ENCODE results near the gene KIF26A.
A peak's percentile ranks its signal among the peaks of the same experiment; 100 is the strongest.

The KIF26A gene

GRCh38 chr14:104158827-104159798 is 20.7 kb downstream of the KIF26A start (continued):
- TF ChIP-seq ZNF596 (tag by site-specific recombination; IDR thresholded peaks at IDR 0.05) (no peak), ZNF24 (tag by site-specific recombination; IDR thresholded peaks at IDR 0.05) (no peak), ZNF37A (tag by site-specific recombination; IDR thresholded peaks at IDR 0.05) (no peak), ZNF600 (tag by site-specific recombination; IDR thresholded peaks at IDR 0.05) (peak; percentile 54; the same call in 1 of the 2 replicates), ZBTB8A (tag by site-specific recombination; IDR thresholded peaks at IDR 0.05) (peak; percentile 36; the same call in 1 of the 2 replicates), GLIS1 (tag by site-specific recombination; IDR thresholded peaks at IDR 0.05) (no peak), YY1 (tag by site-specific recombination; IDR thresholded peaks at IDR 0.05) (no peak), ZNF184 (tag by site-specific recombination; IDR thresholded peaks at IDR 0.05) (no peak), ZIC2 (tag by site-specific recombination; IDR thresholded peaks at IDR 0.05) (peak; percentile 37), ZNF785 (tag by site-specific recombination; IDR thresholded peaks at IDR 0.05) (no peak), ZNF112 (tag by site-specific recombination; IDR thresholded peaks at IDR 0.05) (no peak), GLIS2 (tag by site-specific recombination; IDR thresholded peaks at IDR 0.05) (peak; percentile 7; the same call in 1 of the 2 replicates), ZNF302 (tag by site-specific recombination; IDR thresholded peaks at IDR 0.05; ENCODE audit: low read depth) (no peak)
- TF ChIP-seq, protein P1, sequence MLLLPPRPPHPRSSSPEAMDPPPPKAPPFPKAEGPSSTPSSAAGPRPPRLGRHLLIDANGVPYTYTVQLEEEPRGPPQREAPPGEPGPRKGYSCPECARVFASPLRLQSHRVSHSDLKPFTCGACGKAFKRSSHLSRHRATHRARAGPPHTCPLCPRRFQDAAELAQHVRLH (tag by site-specific recombination; IDR thresholded peaks at IDR 0.05): no peak
- TF ChIP-seq, protein P2, sequence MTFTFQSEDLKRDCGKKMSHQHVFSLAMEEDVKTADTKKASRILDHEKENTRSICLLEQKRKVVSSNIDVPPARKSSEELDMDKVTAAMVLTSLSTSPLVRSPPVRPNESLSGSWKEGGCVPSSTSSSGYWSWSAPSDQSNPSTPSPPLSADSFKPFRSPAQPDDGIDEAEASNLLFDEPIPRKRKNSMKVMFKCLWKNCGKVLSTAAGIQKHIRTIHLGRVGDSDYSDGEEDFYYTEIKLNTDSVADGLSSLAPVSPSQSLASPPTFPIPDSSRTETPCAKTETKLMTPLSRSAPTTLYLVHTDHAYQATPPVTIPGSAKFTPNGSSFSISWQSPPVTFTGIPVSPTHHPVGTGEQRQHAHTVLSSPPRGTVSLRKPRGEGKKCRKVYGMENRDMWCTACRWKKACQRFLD (tag by site-specific recombination; IDR thresholded peaks at IDR 0.05): no peak

DNA sequence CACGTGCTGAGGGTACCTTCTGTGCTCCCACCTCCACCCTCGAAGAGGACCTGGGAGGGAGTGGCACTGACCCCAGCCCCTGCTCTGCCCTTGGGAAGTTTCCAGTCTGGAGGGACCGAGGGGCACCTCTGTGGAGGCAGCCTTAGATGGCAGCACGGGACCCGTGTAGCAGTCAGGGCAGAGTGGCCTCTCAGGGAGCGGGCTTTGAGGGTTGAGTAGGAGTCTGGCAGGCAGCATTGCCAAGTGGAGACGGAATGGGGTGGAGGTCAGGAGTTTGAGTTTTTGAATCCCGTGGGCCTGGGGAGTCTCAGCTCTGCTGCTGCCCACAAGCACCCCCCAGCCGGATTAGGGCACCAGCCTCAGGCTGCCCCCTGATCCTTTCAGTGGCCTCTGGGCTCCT is 21.6 kb downstream of the KIF26A start:
- Histone ChIP-seq H3K36me3 (ENCODE audit: control insufficient read depth in 2 of 2, insufficient read depth in 1 of 2, low read length in 2 of 2) (no peaks in the 10 kb centered on the region), H3K4me3 (ENCODE audit: low read depth, low read length) (no peak overlapping the region), H3K9me3 (ENCODE audit: control insufficient read depth, insufficient read depth, low read depth, low read length) (no peaks in the 10 kb centered on the region), H3K27ac (ENCODE audit: extremely low read depth, low read depth, low read length) (no peak overlapping the region), H3K4me1 (ENCODE audit: control insufficient read depth, insufficient read depth, low read length) (no peaks in the 10 kb centered on the region)
- TF ChIP-seq ZNF677 (tag by site-specific recombination; IDR thresholded peaks at IDR 0.05) (no peak), ZFP3 (tag by site-specific recombination; IDR thresholded peaks at IDR 0.05; ENCODE audit: low read depth) (peak; percentile 91), ZNF423 (tag by site-specific recombination; IDR thresholded peaks at IDR 0.05) (no peak), GLIS2 (tag by site-specific recombination; IDR thresholded peaks at IDR 0.05) (0 out of 2 replicates have a peak, but pooled peaks have one; percentile 4)
- CTCF ChIA-PET: no interaction called here
- POLR2A ChIA-PET: no interaction called here

DNA sequence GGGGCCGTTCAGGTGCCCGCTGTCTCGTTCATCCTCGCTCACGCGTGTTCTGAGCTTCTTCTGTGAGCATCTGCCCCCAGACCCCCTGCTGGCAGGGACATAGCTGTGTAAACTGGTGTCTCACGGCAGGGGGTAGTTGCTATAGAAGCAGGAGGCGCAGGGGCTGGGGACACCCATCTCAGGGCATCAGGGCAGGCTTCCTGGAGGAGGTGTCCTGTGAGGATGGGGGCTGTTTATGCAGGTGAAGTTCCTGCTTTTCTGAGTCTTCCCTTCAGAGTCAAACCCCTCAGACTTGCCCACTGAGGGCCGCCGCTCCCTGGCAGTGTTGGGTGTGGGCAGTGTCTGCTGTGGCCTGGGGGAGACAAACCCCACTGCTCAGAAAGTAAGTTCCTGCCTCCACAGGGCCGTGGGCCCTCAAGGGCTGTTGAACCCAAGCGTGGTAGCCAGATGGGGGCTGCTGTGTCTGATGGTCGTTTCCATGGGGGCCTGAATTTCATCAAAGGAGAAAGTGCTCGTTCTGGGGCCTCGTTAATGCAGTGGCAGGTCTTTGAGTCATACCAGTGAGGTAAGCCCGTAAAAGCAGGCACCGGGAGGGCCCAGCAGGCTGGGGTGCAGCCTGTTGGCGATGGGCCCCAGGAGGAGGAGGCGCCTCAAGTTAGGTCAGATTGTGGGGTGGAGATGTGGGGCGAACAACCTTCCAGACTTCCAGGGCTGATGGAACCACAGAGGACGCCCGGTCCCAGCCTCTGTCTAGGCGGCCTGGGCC is 23.4 kb downstream of the KIF26A start:
- TF ChIP-seq ZIC2 (tag by site-specific recombination; IDR thresholded peaks at IDR 0.05) (peak; percentile 44), ZBTB20 (tag by site-specific recombination; IDR thresholded peaks at IDR 0.05) (peak; percentile 92), ZNF366 (tag by site-specific recombination; conservative IDR thresholded peaks at IDR 0.05) (no peak), ZBTB21 (tag by site-specific recombination; IDR thresholded peaks at IDR 0.05) (0 out of 2 replicates have a peak, but pooled peaks have one; percentile 21), ZBTB8A (tag by site-specific recombination; IDR thresholded peaks at IDR 0.05) (peak; percentile 27; the same call in 1 of the 2 replicates), ZFP69B (tag by site-specific recombination; IDR thresholded peaks at IDR 0.05) (peak; percentile 76), GLIS2 (tag by site-specific recombination; IDR thresholded peaks at IDR 0.05) (no peak), ZNF692 (tag by site-specific recombination; IDR thresholded peaks at IDR 0.05) (peak; percentile 88), ZBTB6 (tag by site-specific recombination; IDR thresholded peaks at IDR 0.05) (no peak), GLIS1 (tag by site-specific recombination; IDR thresholded peaks at IDR 0.05) (peak; percentile 81), KLF9 (tag by site-specific recombination; IDR thresholded peaks at IDR 0.05; ENCODE audit: low read depth) (no peak)
- ChIA-PET CTCF (no interaction called here), POLR2A (no interaction called here)

More for the DNA sequence above, 23.4 kb downstream of the KIF26A start:
- Histone ChIP-seq H3K27ac (ENCODE audit: extremely low read depth, low read depth, low read length) (no peak overlapping the region), H3K4me3 (ENCODE audit: low read depth, low read length) (no peak overlapping the region), H3K4me1 (ENCODE audit: control insufficient read depth, insufficient read depth, low read length) (no peaks in the 10 kb centered on the region), H3K9me3 (ENCODE audit: control insufficient read depth, insufficient read depth, low read depth, low read length) (no peaks in the 10 kb centered on the region), H3K36me3 (ENCODE audit: control insufficient read depth in 2 of 2, insufficient read depth in 1 of 2, low read length in 2 of 2) (no peaks in the 10 kb centered on the region)

Measured in HEK293 (cell line).